HL-60/S4 treated with phorbol 12-myristate 13-acetate at 8.2 ng/mL for 4 days and 3 days (cell line): ENCODE measurements around the gene IGFALS.

Experiments
- in situ Hi-C: fragments of 300-500 bp; cut with MboI; formaldehyde crosslinking; loops from 2 replicates; pipeline ENCODE4 v1.15.0; 2022; ENCODE audit warnings: low sequenced_read_pairs

The IGFALS gene

DNA sequence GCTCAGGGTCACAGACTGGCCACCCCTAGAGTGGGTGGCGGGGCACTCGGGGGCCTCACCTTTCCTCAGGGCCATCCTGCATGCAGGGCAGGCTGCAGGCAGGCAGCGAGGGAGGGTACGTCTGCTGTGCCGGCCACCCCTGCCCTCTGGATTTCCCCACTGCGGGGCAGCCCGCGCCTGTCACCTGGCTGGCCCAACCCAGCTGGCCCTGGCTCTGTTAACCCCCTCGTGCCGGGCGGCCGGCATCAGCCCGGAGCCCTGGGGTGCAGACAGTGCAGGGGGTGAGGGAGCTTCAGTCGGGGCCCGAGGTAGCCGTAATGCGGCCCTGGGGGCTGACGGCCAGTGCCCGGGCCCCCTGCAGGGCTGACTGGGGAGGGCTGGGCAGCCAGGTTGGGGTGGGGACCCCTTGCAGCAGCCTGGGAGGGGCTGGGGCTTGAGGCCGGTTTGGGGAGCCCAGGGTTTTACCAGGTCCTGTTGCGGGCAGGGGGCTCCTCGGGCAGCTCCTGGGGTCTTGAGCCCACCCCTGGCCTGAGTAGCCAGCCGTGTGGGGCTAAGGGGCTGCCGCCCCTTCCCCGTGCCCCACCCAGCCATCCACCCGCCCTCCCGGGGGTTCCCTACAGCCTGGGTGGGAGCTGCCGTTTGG is at the start of gene IGFALS:
Gene IGFALS, minus strand, starts transcription at position 128 of the 643 bp plus-strand sequence. Its CDS starts 53 bp downstream, at position 75.
- in situ Hi-C loops: no loop called here

DNA sequence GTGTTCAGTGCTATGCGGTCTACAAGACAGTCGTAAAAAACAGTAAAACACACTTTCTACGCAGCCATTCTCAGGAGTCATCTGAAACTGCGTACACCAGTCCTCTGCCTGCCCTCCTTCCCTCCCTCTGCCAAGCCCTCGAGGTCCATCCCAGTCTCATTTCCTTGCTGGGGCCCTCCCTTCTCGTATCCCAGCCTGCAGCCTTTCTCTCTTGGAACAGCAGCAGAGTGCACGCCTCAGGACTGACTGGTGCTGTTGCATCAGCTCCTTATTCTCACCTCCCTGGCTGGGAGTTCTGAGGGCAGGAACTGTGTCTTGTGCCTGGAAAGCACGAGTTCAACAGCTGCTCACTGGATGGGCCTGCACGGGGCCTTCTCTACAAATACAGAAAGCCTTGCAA is 46.0 kb upstream of the IGFALS start:
- in situ Hi-C loops: no loop called here

- in situ Hi-C loops: no loop called here
These were observed 40.6 kb upstream of the IGFALS start for GRCh38 chr16:1834096-1834495.

- in situ Hi-C loops: no loop called here
These were observed 39.4 kb upstream of the IGFALS start for GRCh38 chr16:1832838-1833454.

DNA sequence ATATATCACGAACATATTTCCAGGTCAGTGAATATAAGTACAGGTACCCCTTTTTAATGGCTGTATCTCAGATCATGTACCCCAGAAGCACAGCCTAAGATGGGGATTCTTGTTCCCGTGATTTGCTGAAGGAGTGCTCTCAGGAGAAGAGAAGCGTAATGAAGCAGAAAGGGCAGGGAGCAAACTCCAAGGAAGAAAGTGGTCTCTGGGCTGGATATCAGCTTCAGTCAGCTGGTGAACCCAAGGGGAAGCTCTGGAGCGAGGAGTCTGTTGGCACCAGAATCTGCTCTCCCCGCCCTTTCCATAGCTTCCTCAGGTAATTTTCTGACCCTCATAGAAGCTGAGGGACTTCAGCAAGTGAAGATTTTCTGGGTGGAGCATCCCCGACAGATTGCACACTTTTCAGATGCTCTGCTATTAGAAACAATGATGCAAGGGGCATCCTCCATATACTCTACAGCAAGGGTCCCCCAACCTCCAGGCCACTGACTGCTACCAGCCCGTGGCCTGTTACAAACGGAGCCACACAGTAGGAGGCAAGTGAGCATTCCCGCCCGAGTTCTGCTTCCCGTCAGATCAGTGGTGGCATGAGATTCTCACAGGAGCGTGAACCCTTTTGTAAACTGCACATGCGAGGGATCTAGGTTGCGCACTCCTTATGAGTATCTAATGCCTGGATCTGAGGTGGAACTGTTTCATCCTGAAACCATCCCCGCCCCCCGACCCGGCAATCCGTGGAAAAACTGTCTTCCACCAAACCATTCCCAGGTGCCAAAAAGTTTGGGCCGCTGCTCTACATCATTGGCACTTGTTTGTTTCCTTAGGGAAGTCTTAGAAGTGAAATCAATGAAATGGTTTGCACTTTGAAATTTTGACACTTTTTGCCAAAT is 37.9 kb upstream of the IGFALS start:
- in situ Hi-C loops: no loop called here

DNA sequence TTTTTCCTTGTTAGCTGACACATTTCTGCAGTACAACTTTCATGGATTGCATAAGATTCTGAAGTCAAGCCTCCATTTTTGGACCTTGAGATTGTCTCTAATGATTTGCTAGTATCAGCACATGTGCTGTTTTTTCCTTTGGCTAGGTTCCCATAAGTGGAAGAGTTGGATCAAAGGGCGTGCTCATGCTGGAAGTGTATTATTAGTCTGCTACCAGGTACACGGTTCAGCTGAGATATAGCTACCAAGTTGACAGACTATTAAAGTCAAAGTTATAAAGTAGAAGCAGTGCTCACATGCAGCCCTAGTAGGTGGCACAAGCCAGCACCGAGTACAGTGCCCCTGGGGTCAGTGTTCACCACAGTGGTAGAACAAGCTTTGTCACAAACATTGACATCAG is 36.7 kb upstream of the IGFALS start:
- in situ Hi-C loops: no loop called here

DNA sequence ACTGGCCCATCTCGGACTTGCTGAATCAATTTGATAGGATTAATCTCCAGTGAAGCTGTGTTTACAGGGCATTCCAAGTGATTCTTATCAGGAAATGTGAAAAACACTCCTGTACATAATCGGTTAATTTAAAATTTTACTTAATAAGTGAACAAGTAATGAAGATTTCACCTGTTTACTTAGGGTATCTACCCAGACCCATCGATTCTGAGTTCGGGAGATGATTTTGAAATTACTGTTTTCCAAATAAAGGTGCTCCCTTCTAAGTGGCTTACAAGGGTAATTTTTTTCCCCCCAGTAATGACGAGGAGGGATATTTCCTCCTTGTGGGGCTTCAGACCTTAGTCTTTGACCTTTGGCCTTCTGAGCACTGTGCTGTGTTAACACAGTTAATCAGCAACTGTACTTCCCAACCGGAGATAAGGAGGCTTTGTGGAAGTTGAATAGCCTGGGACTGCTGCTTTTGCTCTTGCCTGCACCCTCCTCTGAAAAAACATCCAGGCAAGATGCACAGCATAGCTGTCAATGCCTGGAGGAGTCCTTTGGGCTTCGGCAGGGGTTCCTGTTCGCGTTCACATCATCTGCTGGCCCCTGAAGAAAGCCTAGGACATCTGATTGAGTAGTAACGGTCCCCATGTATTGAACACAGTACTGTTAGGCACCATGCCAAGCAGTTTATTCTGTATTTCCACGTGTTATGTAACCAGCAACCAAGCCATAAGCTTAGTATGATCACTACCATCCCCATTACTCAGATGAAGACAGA is 35.3 kb upstream of the IGFALS start:
- in situ Hi-C loops: no loop called here

- in situ Hi-C loops: no loop called here
These were observed 33.4 kb upstream of the IGFALS start, which contains the start of the genes FAHD1 and HAGH for GRCh38 chr16:1826691-1827573. FAHD1 (plus strand) TSS chr16:1827206; CDS start chr16:1827239, 33 bp downstream. HAGH (minus strand) TSS chr16:1826825; CDS start chr16:1826787, 38 bp downstream.

DNA sequence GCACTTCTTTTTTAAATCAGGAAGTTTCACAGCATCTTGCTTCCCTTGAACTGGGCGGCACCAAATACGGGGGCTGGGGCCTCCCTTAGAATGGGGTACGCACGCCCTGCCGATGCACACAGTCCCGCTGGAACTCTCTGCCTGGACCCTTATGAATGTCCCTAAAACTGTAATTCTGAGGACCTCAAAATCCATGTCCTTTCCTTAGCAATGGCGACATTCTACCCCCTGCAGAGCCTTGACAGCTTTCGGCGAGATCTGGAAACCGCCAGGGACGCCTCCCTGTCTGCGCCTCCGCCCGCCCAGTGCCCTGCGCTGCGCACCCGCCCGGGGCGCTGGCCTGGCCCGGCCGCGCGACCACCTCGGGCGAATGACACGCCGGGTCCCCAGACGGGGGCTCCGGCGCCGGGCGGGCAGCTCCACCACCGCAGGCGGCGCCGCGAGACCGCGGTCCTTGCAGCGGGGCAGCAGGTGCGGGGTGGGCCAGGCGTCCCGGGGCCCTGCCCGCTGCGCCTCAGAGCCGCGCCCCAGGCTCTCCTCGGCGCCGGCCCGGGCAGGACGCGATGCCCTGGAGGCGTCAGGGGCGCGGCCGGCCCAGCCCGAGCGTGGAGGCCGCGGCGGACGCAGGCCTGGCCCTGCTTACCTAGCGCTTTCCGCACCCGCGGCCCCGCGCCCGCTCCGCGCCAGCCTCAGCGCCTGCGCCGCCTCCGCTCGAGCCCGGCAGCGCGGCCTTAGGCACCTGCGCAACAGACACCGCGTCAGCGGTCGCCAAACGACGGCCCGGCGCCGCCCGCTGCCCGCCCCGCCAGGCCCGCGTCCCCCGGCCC is 32.6 kb upstream of the IGFALS start:
- in situ Hi-C loops: no loop called here

- in situ Hi-C loops: no loop called here
These were observed 31.9 kb upstream of the IGFALS start for GRCh38 chr16:1825381-1825863.

GRCh38 chr16:1823821-1824220 is 30.3 kb upstream of the IGFALS start:
- in situ Hi-C loops: no loop called here

DNA sequence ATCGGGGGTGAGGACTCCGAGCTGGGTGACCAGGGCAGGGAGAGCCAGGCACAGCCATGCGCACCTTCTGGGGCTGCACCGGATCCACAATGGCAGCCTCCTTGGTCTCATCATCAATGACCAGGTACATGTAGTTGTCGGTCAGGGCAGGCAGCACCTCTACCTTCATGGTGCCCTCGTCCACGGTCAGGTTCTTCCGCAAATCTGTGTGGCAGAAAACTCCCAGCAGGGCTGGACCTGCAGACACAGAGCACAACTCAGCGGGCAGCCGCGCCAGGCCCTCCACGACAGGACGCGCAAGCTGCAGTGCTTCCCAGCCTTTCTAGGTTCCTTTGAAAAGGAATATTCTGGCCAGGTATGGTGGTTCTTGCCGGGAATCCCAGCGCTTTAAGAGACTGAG is 29.3 kb upstream of the IGFALS start:
- in situ Hi-C loops: no loop called here

DNA sequence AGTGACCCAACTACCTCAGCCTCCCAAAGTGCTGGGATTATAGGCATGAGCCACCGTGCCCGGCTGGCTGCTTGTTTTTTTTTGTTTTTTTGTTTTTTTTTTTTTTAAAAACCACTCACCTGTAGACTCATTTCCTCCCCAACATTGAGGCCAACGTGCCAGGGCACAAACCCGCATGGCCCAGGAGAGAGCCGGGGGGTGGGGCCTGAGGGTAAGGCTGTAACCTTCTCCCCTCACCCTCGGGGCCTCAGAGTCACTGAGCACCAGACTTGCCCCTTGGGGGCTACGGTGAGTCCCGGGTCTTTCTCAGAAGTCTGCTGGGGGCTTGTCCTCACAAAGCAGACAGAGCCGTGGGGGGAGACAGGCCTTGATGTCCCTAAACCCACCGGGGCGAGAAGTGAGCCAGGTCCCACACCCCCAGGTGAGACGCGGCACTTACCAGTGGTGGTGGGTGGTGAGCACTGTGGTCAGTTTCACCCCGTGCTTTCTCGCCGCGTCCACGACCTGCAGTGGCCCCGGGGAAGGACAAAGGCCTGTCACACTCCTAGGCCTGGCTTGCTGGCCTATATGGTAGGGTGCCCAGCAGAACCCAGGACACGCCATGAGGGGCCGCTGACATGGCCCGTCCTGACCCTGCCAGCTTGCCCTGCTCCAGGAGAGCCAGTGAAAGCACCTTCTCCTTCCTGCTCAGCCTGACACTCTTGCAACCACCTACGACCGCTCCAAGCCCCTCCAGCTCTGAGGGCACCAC is 28.5 kb upstream of the IGFALS start:
- in situ Hi-C loops: no loop called here

GRCh38 chr16:1820946-1821290 is 27.4 kb upstream of the IGFALS start:
- in situ Hi-C loops: no loop called here

- in situ Hi-C loops: no loop called here
These were observed 26.8 kb upstream of the IGFALS start for GRCh38 chr16:1820096-1820945.

- in situ Hi-C loops: no loop called here
These were observed 26.1 kb upstream of the IGFALS start for GRCh38 chr16:1819611-1820010.

- in situ Hi-C loops: no loop called here
These were observed 25.5 kb upstream of the IGFALS start for GRCh38 chr16:1818873-1819525.
